SK-N-SH (cell line): ENCODE measurements around the gene ARHGEF10L. TPM values are rescaled to one million over a fixed set of nuclear protein-coding genes. Genes with fewer than 3 reads are reported as not detected.
A peak's percentile ranks its signal among the peaks of the same experiment; 100 is the strongest.

ENCODE experiments used
- CTCF ChIA-PET: fragments of 300-600, 350-600 bp; formaldehyde crosslinking; extraction: SDS; loops from one replicate; lab custom pipeline; 2021; lab: Yijun Ruan, JAX
- POLR2A ChIA-PET: fragments of 350-600 bp; sonication (Branson Sonifier 250); formaldehyde crosslinking; extraction: SDS; loops from one replicate; lab custom pipeline; 2020; ENCODE audit warnings: antibody characterized with exemption, inconsistent platforms; lab: Yijun Ruan, JAX
- DNase-seq: peaks from one replicate; pipeline ENCODE4 v3.0.0; 2012
- H2AFZ ChIP-seq: fragments of 200-600 bp; sonication (generic); 2 replicates; pipeline ENCODE4 v1.8.1; 2016; ENCODE audit warnings: antibody characterized with exemption, mild to moderate bottlenecking, low read depth
- H3F3A ChIP-seq: fragments of 200-600 bp; sonication (generic); replicated peaks from 2 replicates; pipeline ENCODE3; 2016; ENCODE audit warnings: antibody characterized with exemption, mild to moderate bottlenecking; ENCODE audit not compliant: insufficient read depth
- H3K27ac ChIP-seq, 2 experiments: fragments of 200-500 bp in 1 of 2; fragments of 200-600 bp in 1 of 2; sonication (Bioruptor generic) in 1 of 2; sonication (generic), shearing (Covaris generic) in 1 of 2; 2 replicates each; pipeline versions ENCODE4 v1.5.1 to v1.6.1; 2014 to 2016; ENCODE audit warnings: low read depth in 2 of 2, inconsistent platforms in 1 of 2, low read length in 1 of 2, mild to moderate bottlenecking in 1 of 2, mixed read lengths in 1 of 2
- H3K27me3 ChIP-seq: fragments of 200-600 bp; sonication (generic), shearing (Covaris generic); 2 replicates; pipeline ENCODE4 v1.6.1; 2016; ENCODE audit warnings: mixed run types; ENCODE audit not compliant: insufficient read depth
- H3K36me3 ChIP-seq, 2 experiments: fragments of 200-500 bp in 1 of 2; fragments of 200-600 bp in 1 of 2; sonication (Bioruptor generic) in 1 of 2; sonication (generic) in 1 of 2; replicated peaks in 1 of 2; 2 replicates each; pipeline versions ENCODE3 to v1.5.1; 2014 to 2016; ENCODE audit warnings: low read length in 1 of 2, mild to moderate bottlenecking in 1 of 2; ENCODE audit not compliant: insufficient read depth in 2 of 2, control insufficient read depth in 1 of 2
- H3K4me1 ChIP-seq, 2 experiments: fragments of 200-500 bp in 1 of 2; fragments of 200-600 bp in 1 of 2; sonication (Bioruptor generic) in 1 of 2; sonication (generic), shearing (Covaris generic) in 1 of 2; 2 replicates each; pipeline versions ENCODE4 v1.5.1 to v1.6.1; 2014 to 2016; ENCODE audit warnings: low read depth in 1 of 2, low read length in 1 of 2, mixed run types in 1 of 2; ENCODE audit not compliant: insufficient read depth in 2 of 2, control insufficient read depth in 1 of 2
- H3K4me2 ChIP-seq: fragments of 200-600 bp; sonication (generic), shearing (Covaris generic); 2 replicates; pipeline ENCODE4 v1.6.1; 2017; ENCODE audit warnings: mixed run types
- H3K4me3 ChIP-seq, 2 experiments: fragments of 200-500 bp in 1 of 2; fragments of 200-600 bp in 1 of 2; sonication (Bioruptor generic) in 1 of 2; sonication (generic), shearing (Covaris generic) in 1 of 2; 2 replicates each; pipeline versions ENCODE4 v1.5.1 to v1.8.1; 2014 to 2016; ENCODE audit warnings: low read depth in 2 of 2, inconsistent platforms in 1 of 2, low read length in 1 of 2, mild to moderate bottlenecking in 1 of 2, mixed read lengths in 1 of 2, moderate library complexity in 1 of 2
- H3K79me2 ChIP-seq: fragments of 200-600 bp; sonication (generic); 2 replicates; pipeline ENCODE4 v1.8.1; 2017; ENCODE audit warnings: mild to moderate bottlenecking; ENCODE audit not compliant: insufficient read depth
- H3K9ac ChIP-seq: fragments of 200-600 bp; sonication (generic); 2 replicates; pipeline ENCODE4 v1.6.1; 2017; ENCODE audit warnings: mixed run types
- H3K9me2 ChIP-seq: fragments of 200-600 bp; sonication (generic); 2 replicates; pipeline ENCODE4 v1.6.1; 2017; ENCODE audit warnings: mixed run types
- H3K9me3 ChIP-seq: fragments of 200-600 bp; sonication (generic); 2 replicates; pipeline ENCODE4 v1.6.1; 2017; ENCODE audit warnings: mixed run types, mild to moderate bottlenecking, moderate library complexity
- H4K20me1 ChIP-seq: fragments of 200-600 bp; sonication (generic); 2 replicates; pipeline ENCODE4 v1.6.1; 2017; ENCODE audit warnings: mild to moderate bottlenecking, mixed run types; ENCODE audit not compliant: insufficient read depth
- CHD2 ChIP-seq: fragments of 150-350 bp; IDR thresholded peaks from 2 replicates; pipeline ENCODE4 v1.6.1; 2018; ENCODE audit warnings: low read length; ENCODE audit not compliant: partially characterized antibody
- ELF1 ChIP-seq: IDR thresholded peaks from 2 replicates; pipeline ENCODE4 v1.4.0; 2012
- EZH2phosphoT487 ChIP-seq: fragments of 200-600 bp; sonication (generic); IDR thresholded peaks from 2 replicates; pipeline ENCODE4 v1.6.1; 2017; ENCODE audit warnings: low read depth, mixed run types, mild to moderate bottlenecking, antibody characterized with exemption, moderate library complexity, borderline replicate concordance
- FOXJ3 ChIP-seq: sonication (generic); formaldehyde crosslinking; IDR thresholded peaks from 2 replicates; pipeline ENCODE4 v1.5.1; 2020; ENCODE audit warnings: mild to moderate bottlenecking, missing genetic modification reagents
- FOXM1 ChIP-seq: IDR thresholded peaks from 2 replicates; pipeline ENCODE4 v1.4.0; 2012; ENCODE audit warnings: low read depth, mild to moderate bottlenecking
- GABPA ChIP-seq: IDR thresholded peaks from 2 replicates; pipeline ENCODE4 v1.4.0; 2012; ENCODE audit warnings: low read depth, mild to moderate bottlenecking
- IRF3 ChIP-seq: fragments of 150-350 bp; IDR thresholded peaks from 2 replicates; pipeline ENCODE4 v1.6.1; 2016; ENCODE audit warnings: mild to moderate bottlenecking, low read depth, low read length
- PBX3 ChIP-seq: IDR thresholded peaks from 2 replicates; pipeline ENCODE4; 2012
- RAD21 ChIP-seq: IDR thresholded peaks from 2 replicates; pipeline ENCODE4 v1.6.1; 2012; ENCODE audit warnings: mild to moderate bottlenecking, low read length
- RCOR1 ChIP-seq: fragments of 150-350 bp; IDR thresholded peaks from 2 replicates; pipeline ENCODE4 v1.6.1; 2017; ENCODE audit warnings: antibody characterized with exemption, low read length
- RXRA ChIP-seq: IDR thresholded peaks from 2 replicates; pipeline ENCODE4 v1.4.0; 2012; ENCODE audit warnings: low read depth, mild to moderate bottlenecking, borderline replicate concordance
- SMC3 ChIP-seq: IDR thresholded peaks from 2 replicates; pipeline ENCODE4 v1.6.1; 2012; ENCODE audit warnings: low read depth, low read length, improper control_type of control experiment
- TEAD4 ChIP-seq: IDR thresholded peaks from 2 replicates; pipeline ENCODE4 v1.4.0; 2012; ENCODE audit warnings: mild to moderate bottlenecking, borderline replicate concordance; ENCODE audit not compliant: insufficient read depth
- USF1 ChIP-seq: IDR thresholded peaks from 2 replicates; pipeline ENCODE4 v1.4.0; 2012; ENCODE audit warnings: low read depth, borderline replicate concordance
- USF2 ChIP-seq: fragments of 150-350 bp; IDR thresholded peaks from 2 replicates; pipeline ENCODE4 v1.6.1; 2017; ENCODE audit warnings: antibody characterized with exemption, low read length, low read depth, borderline replicate concordance
- YY1 ChIP-seq: IDR thresholded peaks from 2 replicates; pipeline ENCODE4 v1.4.0; 2012; ENCODE audit warnings: low read depth, mild to moderate bottlenecking
- ZBTB33 ChIP-seq: IDR thresholded peaks from 2 replicates; pipeline ENCODE4 v1.4.0; 2012; ENCODE audit warnings: low read depth, borderline replicate concordance
- WGBS: methylation state at CpG from one replicate; pipeline ENCODE4 v1.1.6; 2017; ENCODE audit warnings: low lambda C conversion rate; 5-methylcytosine and 5-hydroxymethylcytosine counted together
- polyA plus RNA-seq, 3 experiments: library from polyadenylated mRNA; depleted of rRNA; stranded (reverse); fragments of >200 nt; gene quantifications; 2 replicates each; pipeline ENCODE4 v1.2.3, GENCODE V29; 2012

Gene ARHGEF10L
- polyA plus RNA-seq, 1 of the 3 experiments (the other 2 are of a cell fraction): 12.5 TPM

- no peak for TF ChIP-seq ZBTB33
- no peak for TF ChIP-seq CHD2
- no peak for TF ChIP-seq RXRA
- TF ChIP-seq USF2: no peak
- TF ChIP-seq EZH2phosphoT487: no peak
- no peak for TF ChIP-seq RCOR1
- TF ChIP-seq USF1: no peak
- TF ChIP-seq RAD21: peak; percentile 96
- TF ChIP-seq IRF3: no peak
Observed at GRCh38 chr1:17606826-17607440, 67.4 kb downstream of the ARHGEF10L start (continued).

GRCh38 chr1:17607644-17608581 lies 68.4 kb downstream of the ARHGEF10L start:
- CTCF ChIA-PET: interaction anchor here (0.6 to 38.1 kb wide), 38 partner anchors 8 to 647 kb away, joined by 3 to 707 read pairs (median 6); partner anchors contain the start of gene RCC2
- no peak overlapping the region for H2AFZ ChIP-seq
- H3K9me2 ChIP-seq: no peaks in the 10 kb centered on the region
- peaks cover 0 to 33% of the 10 kb centered on the region in 2 experiments; a peak in 1 of 4 replicates for H3K4me1 ChIP-seq
- no peak overlapping the region for H3K27ac ChIP-seq
- no peak overlapping the region for H3K9ac ChIP-seq
- no peaks in the 10 kb centered on the region for H3K79me2 ChIP-seq
- no peak for DNase-seq
- H3F3A ChIP-seq: no peaks in the 10 kb centered on the region
- no peaks in the 10 kb centered on the region for H3K9me3 ChIP-seq
- no peak overlapping the region for H3K4me3 ChIP-seq
- 90% methylated on average over 18 of the region's 34 CpGs for WGBS
- H3K27me3 ChIP-seq: no peaks in the 10 kb centered on the region
- peaks cover 6 to 17% of the 10 kb centered on the region in 2 experiments for H3K36me3 ChIP-seq
- H4K20me1 ChIP-seq: no peaks in the 10 kb centered on the region
- TF ChIP-seq GABPA: no peak
- TF ChIP-seq PBX3: no peak
- no peak for TF ChIP-seq RCOR1
- no peak for TF ChIP-seq RXRA
- no peak for TF ChIP-seq IRF3
- TF ChIP-seq SMC3: no peak
- no peak for TF ChIP-seq FOXJ3
- no peak for TF ChIP-seq FOXM1
- TF ChIP-seq ELF1: no peak
- no peak for TF ChIP-seq TEAD4
- TF ChIP-seq YY1: no peak
- H3K4me2 ChIP-seq: no peak overlapping the region
- POLR2A ChIA-PET: interaction anchor here (1.0 to 1.9 kb wide), 2 partner anchors 105 to 138 kb away, joined by 3 to 12 read pairs; no protein-coding TSS in a partner anchor
